GM19238 (cell line): ENCODE results near the gene CWC22.
"Not testable (repeated sequence)": the region's sequence is repeated elsewhere in the genome, so short reads cannot be mapped to it uniquely, and the experiment has no call there.

Experiments used
- DNase-seq: peaks from one replicate; pipeline ENCODE4 v3.0.0; 2011; ENCODE audit warnings: low spot score; ENCODE audit not compliant: insufficient read length

CWC22 gene

DNA sequence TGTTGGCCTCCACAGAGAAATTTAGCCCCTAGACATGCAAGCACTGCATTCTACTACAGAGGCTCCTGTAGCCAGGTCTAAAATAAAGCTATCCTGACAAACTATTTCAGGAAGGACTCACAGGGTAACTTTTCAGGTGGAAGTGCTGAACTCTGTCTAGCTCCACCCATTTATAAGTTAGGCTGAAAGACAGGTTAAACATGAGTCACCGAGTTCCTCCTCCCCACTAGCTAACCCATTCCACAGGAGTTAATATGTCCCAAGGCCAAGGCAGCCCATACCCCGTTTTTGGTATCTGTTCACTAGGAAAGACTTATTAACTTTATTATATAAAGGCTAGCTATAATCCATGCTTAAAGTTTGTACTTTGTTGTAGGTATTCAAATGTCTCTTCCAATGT, 3.5 kb downstream of the CWC22 start:
- no peak for DNase-seq

DNA sequence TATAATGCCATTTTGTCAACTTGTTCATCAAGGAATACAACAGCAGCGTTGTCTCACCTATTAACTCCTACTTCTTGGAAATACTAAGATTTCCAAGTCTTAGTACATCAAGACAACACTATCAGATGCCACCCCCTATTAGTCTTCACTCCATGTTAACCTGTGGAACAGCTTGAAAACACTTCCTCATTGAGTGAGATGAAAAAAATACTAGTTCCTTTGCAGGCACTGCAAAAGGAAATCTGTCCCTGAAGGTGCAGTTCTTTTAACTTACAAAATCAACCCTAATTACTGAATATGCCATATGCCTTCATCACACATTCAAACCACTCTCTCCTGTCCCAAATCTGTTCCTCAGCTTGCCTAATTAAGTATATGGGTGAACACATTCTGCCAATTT, 4.0 kb downstream of the CWC22 start:
- no peak for DNase-seq

- DNase-seq: no peak
Measured at GRCh38 chr2:180002198-180002770, 4.8 kb downstream of the CWC22 start.

DNA sequence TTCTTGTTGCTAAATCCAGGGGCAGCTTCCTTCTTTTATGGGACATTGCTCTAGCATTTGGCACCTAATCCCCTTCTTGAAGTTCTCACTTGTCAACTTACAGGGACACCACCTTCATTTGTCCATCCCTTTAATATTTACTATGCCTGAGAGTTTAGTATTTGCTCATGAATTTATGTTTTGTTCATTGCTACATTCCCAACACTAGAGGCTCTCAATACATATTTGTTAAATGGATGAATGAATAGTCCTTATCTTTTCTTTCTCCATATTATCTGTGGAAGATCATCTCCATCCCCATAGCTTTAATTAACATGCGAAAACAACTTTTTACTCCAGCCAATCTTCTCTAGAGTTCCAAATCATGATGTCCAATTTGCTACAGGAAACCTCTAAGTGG, 5.4 kb downstream of the CWC22 start:
- DNase-seq: no peak

DNA sequence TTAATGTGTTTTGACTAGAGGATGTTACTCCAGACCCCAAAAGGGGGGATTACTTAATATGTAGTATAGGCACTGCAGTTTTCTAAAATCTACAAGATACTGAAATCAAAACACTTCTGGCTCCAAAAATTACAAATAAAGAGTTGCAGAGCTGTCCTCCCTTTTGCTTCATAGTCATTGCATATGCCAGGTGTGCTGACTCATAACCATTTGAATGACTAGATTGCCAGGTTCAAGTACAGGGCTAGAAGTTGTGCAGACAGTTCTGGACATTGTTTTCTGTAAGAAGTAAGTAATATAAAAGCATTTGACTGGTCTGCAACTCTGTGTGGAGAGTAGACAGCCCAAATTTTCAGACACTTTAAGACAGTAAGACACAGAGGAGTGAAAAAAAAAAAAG, 6.7 kb downstream of the CWC22 start:
- no peak for DNase-seq

DNA sequence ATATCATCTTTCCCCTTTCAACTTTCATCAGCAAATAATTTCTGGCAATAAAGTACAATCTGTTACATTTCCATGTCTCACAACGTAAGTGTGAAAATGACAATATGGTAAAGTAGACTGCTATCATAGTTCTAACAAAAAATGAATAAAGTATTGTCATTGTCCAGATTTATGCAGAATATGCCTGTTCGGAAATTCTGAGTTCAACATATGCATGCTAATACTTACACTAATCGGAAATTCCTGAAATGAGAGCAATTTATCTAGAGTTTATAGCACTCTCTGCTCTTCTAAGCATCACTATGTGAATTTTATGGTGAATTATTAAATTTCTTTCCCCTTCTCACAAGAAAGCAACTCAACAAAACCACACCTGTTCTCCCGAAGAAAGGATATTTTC, 8.1 kb downstream of the CWC22 start:
- no peak for DNase-seq

DNA sequence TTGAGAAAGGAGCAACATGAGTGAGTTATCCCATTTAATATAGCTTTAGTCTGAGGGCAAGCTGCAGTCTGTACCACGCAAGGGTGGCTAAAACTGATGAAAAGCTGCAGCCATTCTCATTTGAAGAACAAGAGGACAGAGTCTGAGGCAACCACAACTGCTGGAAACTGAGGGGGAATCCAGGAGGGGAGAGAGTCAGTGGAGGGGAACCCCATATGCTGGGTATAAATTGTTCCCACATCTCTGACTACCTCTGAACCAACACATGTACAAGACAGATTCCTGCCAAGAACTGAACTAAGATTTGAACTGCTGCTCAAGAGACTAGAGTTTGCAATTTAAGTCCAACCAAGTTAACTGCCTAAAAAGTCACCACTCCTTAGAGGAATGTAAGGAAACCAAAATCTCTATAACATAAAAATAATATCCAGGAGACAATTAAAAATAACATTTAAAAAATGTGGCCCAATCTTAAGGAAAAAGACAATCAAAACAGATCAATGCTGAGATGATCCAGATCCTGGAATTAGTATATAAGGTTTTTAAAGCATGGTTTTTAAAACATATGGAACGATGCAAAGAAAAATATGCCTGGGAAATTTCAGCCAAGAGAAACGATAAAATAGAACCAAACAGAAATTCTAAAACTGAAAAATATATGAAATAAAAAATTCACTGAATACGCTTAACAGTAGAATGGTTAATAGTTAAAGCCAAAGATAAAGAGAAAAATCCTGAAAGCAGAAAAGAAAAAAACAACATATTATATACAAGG, 11.2 kb downstream of the CWC22 start:
- no peak for DNase-seq

DNA sequence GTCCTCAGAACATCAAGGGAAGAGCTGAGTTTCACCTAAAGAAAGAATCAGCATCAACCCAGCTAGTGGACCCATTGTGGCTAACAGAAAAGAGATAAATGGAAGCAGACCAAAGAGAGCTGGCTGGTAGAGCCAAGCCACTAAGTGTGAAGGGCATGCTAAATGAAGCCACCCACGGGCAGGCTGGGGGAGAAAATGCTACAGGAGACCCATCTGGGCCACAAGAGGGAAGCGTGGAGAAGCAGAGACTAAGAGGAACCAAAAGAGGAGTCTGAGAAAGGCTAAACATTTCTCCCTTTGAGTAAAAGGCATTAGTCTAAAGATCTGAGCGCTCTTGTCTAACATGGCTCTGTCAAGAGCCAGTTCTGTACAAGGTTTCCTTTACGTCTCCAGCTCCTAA, 15.8 kb downstream of the CWC22 start:
- DNase-seq: no peak

DNA sequence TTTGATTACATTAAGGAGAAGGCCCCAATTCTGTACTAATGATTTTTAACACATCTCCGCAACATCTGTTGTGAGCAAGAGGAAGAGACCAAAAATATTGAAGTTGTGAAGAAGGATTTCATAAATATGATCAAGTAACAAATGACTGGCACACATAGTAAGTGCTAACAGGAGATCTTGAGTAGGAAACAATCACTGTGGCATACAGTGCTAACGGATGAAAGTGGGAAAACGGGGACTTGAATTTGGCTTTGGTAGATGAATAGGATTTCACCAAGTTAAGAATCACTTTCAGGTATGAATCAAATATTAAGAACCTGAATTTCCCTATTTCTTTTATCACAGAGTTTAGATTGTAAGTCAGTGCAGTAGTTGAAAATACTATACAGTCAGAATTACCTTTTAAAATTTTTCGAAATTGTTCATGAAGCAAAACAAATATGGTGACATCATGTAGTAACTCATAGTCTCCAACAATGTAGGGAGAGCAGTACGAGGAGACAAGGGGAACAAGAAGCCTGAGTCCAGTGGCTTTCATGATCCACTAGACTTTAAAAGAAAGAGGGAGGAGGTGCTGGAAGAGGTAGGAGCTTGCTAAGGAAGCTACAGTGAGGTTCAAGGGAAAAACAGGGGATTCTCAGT, 16.3 kb downstream of the CWC22 start:
- DNase-seq: no peak

- DNase-seq: no peak
Measured at GRCh38 chr2:179987916-179988315, 19.2 kb downstream of the CWC22 start.

DNA sequence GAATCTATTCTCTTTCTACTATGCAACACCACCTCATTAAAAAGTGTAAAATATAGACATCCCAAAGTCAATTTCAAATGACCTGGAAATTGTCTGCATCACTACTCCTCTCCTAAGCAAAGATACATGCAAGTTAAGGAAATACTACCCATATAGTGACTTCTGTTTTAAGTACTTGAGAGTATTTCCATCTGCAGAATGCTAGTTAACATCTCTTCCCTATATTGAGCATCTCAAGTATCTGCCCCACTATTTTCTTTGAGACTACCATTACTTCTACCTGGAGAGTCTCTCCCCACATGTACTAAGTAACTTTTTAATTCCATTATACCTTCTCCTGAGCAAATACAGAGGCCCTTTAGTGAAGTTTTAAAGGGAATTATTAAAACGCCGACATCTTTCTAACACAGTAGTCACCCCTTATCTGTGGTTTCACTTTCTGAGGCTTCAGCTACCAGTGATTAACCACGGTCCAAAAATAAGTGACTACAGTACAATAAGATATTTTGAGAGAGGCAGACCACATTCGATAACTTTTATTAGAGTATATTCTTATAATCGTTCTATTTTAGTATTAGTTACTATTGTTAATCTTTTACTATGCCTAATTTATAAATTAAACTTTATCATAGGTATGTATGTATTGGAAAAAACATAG, 21.8 kb downstream of the CWC22 start:
- DNase-seq: no peak

GRCh38 chr2:179983250-179983932, 23.7 kb downstream of the CWC22 start:
- DNase-seq: no peak

- no peak for DNase-seq
Measured at GRCh38 chr2:179981085-179981484, 26.0 kb downstream of the CWC22 start.

- no peak for DNase-seq
Measured at GRCh38 chr2:179974761-179975160, 32.3 kb downstream of the CWC22 start.

DNA sequence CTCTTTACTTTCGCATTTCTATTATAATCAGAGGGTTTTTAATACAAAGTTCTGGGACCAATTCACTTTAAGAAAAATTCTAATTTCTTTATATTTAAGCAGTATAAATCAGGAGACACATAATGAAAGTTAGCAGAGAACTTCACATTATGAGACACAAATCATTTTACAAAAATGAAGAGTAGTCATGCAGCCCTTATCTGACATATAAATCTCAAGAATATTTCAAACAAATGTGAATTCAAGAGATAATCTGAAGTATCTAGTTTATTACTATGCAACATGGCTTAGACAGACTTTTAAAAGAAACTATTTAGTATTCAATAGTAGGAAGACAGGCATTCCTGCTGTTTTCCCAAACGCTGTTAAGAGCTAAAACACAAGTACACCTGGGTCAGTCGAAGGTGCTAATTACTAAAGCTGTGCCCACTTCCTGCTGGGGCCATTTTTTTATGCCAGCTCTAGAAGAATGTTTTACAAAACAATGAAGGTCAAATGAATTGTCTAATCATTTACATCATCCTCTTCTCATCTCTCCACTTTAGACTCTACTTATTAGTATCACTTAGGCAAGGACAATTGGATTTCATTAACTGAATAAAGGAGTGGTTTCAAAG, 40.2 kb downstream of the CWC22 start:
- no peak for DNase-seq

GRCh38 chr2:179965291-179966258, 41.5 kb downstream of the CWC22 start:
- DNase-seq: no peak

GRCh38 chr2:179963626-179964025, 43.5 kb downstream of the CWC22 start:
- no peak for DNase-seq

GRCh38 chr2:179958251-179958650, 48.8 kb downstream of the CWC22 start:
- DNase-seq: not testable (repeated sequence)

GRCh38 chr2:179954026-179954425, 53.1 kb downstream of the CWC22 start:
- DNase-seq: no peak

DNA sequence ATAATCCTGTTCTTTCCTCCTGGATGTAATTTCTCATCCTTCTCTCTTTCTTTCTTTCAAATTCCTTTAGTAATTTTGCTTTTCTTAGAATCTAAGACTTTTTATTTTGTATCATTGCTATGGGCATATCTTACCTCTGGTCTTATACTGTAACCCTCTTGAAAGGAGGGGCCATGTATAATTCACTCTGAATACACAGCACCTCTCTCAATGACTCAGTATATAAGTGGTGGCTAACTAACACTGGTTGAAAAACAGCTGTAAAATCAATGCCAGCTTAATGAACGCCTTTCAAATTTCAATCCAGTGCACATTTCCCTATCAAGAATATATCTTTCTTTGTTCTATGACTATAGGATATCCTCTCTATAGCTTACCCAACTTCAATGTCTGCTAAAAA, 53.7 kb downstream of the CWC22 start:
- no peak for DNase-seq
